Ishikawa (cell line): ENCODE data around the gene CNNM4.

Experiments used
- CEBPB ChIP-seq: IDR thresholded peaks from 2 replicates; pipeline ENCODE4 v1.6.1; 2012
- CREB1 ChIP-seq: IDR thresholded peaks from 2 replicates; pipeline ENCODE4 v1.6.1; 2012; ENCODE audit warnings: low read depth
- EGR1 ChIP-seq: IDR thresholded peaks from 2 replicates; pipeline ENCODE4 v1.6.1; 2012
- EP300 ChIP-seq: IDR thresholded peaks from 2 replicates; pipeline ENCODE4 v1.6.1; 2012; ENCODE audit warnings: borderline replicate concordance
- FOXM1 ChIP-seq: IDR thresholded peaks from 2 replicates; pipeline ENCODE4 v1.6.1; 2012; ENCODE audit warnings: low read depth, borderline replicate concordance
- NFIC ChIP-seq: IDR thresholded peaks from 2 replicates; pipeline ENCODE4 v1.6.1; 2012
- RAD21 ChIP-seq: IDR thresholded peaks from 2 replicates; pipeline ENCODE4 v1.6.1; 2012; ENCODE audit warnings: low read depth
- TAF1 ChIP-seq: IDR thresholded peaks from 2 replicates; pipeline ENCODE4 v1.6.1; 2012; ENCODE audit warnings: low read depth, mild to moderate bottlenecking
- TCF12 ChIP-seq: IDR thresholded peaks from 2 replicates; pipeline ENCODE4 v1.6.1; 2012; ENCODE audit warnings: low read depth
- TEAD4 ChIP-seq: IDR thresholded peaks from 2 replicates; pipeline ENCODE4 v1.6.1; 2012
- YY1 ChIP-seq: IDR thresholded peaks from 2 replicates; pipeline ENCODE4 v1.6.1; 2012; ENCODE audit warnings: low read depth
- ZBTB7A ChIP-seq: IDR thresholded peaks from 2 replicates; pipeline ENCODE4 v1.6.1; 2012; ENCODE audit warnings: low read depth
- TF ChIP-seq, protein P1 (sequence below): IDR thresholded peaks from 2 replicates; pipeline ENCODE4 v1.6.1; 2012
- TF ChIP-seq, protein P2 (sequence below): IDR thresholded peaks from 2 replicates; pipeline ENCODE4 v1.6.1; 2012; ENCODE audit warnings: low read depth, mild to moderate bottlenecking
- TF ChIP-seq, protein P3 (sequence below): IDR thresholded peaks from 2 replicates; pipeline ENCODE4 v1.6.1; 2012

CNNM4 gene

GRCh38 chr2:96762529-96763311 is 2.0 kb downstream of the CNNM4 start:
- TF ChIP-seq ZBTB7A, result no peak

- TF ChIP-seq, protein P1, sequence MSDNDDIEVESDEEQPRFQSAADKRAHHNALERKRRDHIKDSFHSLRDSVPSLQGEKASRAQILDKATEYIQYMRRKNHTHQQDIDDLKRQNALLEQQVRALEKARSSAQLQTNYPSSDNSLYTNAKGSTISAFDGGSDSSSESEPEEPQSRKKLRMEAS, result no peak
- peak; percentile 23; the same call in 1 of the 2 replicates for TF ChIP-seq RAD21
- TF ChIP-seq CREB1, result no peak
- TF ChIP-seq YY1, result no peak
These were observed 3.0 kb downstream of the CNNM4 start for GRCh38 chr2:96763511-96764252.

- no peak for TF ChIP-seq TEAD4
- no peak for TF ChIP-seq CEBPB
- no peak for TF ChIP-seq EP300
- no peak for TF ChIP-seq YY1
- TF ChIP-seq, protein P2, sequence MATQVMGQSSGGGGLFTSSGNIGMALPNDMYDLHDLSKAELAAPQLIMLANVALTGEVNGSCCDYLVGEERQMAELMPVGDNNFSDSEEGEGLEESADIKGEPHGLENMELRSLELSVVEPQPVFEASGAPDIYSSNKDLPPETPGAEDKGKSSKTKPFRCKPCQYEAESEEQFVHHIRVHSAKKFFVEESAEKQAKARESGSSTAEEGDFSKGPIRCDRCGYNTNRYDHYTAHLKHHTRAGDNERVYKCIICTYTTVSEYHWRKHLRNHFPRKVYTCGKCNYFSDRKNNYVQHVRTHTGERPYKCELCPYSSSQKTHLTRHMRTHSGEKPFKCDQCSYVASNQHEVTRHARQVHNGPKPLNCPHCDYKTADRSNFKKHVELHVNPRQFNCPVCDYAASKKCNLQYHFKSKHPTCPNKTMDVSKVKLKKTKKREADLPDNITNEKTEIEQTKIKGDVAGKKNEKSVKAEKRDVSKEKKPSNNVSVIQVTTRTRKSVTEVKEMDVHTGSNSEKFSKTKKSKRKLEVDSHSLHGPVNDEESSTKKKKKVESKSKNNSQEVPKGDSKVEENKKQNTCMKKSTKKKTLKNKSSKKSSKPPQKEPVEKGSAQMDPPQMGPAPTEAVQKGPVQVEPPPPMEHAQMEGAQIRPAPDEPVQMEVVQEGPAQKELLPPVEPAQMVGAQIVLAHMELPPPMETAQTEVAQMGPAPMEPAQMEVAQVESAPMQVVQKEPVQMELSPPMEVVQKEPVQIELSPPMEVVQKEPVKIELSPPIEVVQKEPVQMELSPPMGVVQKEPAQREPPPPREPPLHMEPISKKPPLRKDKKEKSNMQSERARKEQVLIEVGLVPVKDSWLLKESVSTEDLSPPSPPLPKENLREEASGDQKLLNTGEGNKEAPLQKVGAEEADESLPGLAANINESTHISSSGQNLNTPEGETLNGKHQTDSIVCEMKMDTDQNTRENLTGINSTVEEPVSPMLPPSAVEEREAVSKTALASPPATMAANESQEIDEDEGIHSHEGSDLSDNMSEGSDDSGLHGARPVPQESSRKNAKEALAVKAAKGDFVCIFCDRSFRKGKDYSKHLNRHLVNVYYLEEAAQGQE, result no peak
- TF ChIP-seq, protein P3, sequence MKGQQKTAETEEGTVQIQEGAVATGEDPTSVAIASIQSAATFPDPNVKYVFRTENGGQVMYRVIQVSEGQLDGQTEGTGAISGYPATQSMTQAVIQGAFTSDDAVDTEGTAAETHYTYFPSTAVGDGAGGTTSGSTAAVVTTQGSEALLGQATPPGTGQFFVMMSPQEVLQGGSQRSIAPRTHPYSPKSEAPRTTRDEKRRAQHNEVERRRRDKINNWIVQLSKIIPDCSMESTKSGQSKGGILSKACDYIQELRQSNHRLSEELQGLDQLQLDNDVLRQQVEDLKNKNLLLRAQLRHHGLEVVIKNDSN, result no peak
- TF ChIP-seq CREB1, result no peak
- TF ChIP-seq NFIC, result no peak
- TF ChIP-seq, protein P1, result no peak
- TF ChIP-seq TCF12, result no peak
These were observed 3.5 kb downstream of the CNNM4 start for GRCh38 chr2:96764253-96764637.

DNA sequence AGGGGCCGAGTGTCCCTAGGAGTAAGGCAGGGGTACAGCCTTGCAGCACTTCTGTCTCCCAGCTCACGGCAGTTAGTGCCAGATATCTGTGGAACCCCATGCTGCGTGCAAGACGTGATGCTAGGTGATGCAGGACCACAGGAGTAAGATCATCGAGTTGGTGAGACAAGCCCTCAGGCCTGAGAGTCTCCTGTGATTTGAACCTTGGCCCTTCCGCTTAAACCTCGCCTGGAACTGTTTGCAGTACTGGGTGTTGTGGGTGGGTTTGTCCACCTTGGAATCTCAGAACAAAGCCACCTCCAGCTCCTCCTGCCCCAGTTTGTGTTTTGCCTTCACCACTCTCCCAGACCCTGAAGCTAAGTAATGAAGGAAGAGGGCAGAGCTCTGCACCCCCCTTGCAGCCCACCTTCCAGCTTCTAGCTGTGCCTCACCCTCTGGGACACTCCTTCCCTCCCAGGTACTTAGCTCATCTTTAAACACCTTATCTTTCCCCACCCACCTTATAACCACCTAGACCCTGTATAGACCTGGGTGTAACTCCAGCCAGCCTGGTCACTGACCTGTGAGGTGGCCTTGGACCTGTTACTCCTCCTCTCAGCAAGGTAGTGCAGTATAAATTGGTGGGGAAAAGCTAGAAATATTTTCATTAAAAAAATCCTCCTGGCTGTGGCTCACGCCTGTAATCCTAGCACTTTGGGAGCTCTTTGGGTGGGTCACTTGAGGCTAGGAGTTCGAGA is 6.6 kb downstream of the CNNM4 start:
- TF ChIP-seq EP300 (no peak), TAF1 (no peak), RAD21 (no peak), YY1 (no peak), TCF12 (no peak), NFIC (no peak), EGR1 (no peak), TEAD4 (no peak), FOXM1 (no peak), CREB1 (no peak), CEBPB (no peak), ZBTB7A (no peak)
- TF ChIP-seq, protein P3, result no peak
- TF ChIP-seq, protein P2, result no peak
- TF ChIP-seq, protein P1, result no peak

- TF ChIP-seq EGR1 (no peak), YY1 (no peak), CEBPB (no peak), TCF12 (no peak), EP300 (no peak), RAD21 (no peak)
- TF ChIP-seq, protein P3, result no peak
- TF ChIP-seq, protein P2, result no peak
- TF ChIP-seq, protein P1, result no peak
These were observed 7.4 kb downstream of the CNNM4 start for GRCh38 chr2:96768083-96768561.
